WI38 (cell line): ENCODE data around the gene PDPK1.

Source experiments
- H3K4me3 ChIP-seq: 2 replicates; pipeline ENCODE4 v1.5.1; 2011; ENCODE audit warnings: low read depth, mild to moderate bottlenecking, control low read depth, low read length
- TF ChIP-seq, protein P1 (sequence below): IDR thresholded peaks from 2 replicates; pipeline ENCODE4 v1.5.1; 2012; ENCODE audit warnings: low read depth, mild to moderate bottlenecking, control low read depth, low read length

The PDPK1 gene

DNA sequence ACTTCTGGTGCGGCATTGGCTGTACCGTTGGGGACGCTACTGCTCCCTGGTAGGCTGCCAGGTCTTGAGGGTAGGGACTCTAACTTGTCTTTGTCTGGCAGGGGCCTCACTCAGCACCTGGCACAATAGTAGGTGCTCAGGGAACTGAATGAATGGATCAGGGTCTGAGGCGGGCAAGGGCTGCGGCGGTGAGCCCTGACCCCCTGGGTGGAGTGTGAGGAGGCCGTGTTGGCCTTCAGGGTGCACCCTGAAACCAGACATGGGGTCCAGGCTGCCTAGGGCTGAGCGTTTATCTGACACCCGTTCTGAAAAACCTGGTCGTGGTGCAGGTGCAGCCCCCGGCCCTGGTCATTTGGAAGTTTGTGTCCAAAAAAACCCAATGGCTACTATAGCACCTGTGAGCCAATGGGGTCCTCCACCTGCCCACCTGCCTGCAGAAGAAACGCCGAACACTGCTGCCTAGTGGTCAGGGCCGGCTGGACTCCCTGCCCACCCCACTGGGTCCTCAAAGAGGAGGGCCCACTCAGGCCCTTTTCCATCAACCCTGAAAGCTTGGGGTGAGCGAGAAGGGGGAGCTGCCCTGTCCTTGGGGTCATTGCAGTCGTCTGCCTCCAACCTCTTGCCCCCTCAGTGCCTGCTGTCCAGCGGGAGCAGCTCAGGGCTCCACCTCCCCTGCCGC lies 29.0 kb upstream of the PDPK1 start:
- TF ChIP-seq, protein P1, sequence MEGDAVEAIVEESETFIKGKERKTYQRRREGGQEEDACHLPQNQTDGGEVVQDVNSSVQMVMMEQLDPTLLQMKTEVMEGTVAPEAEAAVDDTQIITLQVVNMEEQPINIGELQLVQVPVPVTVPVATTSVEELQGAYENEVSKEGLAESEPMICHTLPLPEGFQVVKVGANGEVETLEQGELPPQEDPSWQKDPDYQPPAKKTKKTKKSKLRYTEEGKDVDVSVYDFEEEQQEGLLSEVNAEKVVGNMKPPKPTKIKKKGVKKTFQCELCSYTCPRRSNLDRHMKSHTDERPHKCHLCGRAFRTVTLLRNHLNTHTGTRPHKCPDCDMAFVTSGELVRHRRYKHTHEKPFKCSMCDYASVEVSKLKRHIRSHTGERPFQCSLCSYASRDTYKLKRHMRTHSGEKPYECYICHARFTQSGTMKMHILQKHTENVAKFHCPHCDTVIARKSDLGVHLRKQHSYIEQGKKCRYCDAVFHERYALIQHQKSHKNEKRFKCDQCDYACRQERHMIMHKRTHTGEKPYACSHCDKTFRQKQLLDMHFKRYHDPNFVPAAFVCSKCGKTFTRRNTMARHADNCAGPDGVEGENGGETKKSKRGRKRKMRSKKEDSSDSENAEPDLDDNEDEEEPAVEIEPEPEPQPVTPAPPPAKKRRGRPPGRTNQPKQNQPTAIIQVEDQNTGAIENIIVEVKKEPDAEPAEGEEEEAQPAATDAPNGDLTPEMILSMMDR, result no peak
- H3K4me3 ChIP-seq, result no peak overlapping the region

DNA sequence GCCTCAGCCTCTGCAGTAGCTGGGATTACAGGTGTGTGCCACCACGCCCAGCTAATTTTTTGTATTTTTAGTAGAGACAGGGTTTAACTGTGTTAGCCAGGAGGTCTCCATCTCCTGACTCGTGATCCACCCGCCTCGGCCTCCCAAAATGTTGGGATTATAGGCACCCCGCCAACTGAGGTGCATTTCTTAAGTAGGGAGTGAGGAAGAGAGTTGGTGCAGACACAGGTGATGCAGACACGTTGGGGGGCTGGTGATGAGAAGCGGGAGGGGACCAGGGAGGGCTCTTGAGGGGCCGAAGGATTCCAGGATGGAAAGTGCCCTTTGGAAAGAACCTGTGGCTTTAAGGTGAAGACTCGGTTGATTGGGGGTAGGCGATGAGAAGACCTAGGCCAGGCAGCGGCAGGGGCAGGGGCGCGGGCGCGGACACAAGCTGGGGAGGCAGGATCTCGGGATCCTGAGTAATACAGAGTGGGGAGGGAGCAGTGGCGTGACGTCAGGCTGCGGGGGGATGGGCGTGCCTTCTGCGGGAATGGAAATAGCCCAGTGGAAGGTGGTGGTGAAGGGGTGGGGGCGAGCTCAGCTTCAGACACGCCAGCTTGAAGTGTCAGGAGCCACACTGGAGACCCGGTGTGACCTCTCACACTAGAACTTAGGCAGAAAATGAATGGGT lies 26.6 kb upstream of the PDPK1 start:
- TF ChIP-seq, protein P1, result no peak
- H3K4me3 ChIP-seq, result peak overlapping the region; percentile 16; the same call in 1 of the 2 replicates

DNA sequence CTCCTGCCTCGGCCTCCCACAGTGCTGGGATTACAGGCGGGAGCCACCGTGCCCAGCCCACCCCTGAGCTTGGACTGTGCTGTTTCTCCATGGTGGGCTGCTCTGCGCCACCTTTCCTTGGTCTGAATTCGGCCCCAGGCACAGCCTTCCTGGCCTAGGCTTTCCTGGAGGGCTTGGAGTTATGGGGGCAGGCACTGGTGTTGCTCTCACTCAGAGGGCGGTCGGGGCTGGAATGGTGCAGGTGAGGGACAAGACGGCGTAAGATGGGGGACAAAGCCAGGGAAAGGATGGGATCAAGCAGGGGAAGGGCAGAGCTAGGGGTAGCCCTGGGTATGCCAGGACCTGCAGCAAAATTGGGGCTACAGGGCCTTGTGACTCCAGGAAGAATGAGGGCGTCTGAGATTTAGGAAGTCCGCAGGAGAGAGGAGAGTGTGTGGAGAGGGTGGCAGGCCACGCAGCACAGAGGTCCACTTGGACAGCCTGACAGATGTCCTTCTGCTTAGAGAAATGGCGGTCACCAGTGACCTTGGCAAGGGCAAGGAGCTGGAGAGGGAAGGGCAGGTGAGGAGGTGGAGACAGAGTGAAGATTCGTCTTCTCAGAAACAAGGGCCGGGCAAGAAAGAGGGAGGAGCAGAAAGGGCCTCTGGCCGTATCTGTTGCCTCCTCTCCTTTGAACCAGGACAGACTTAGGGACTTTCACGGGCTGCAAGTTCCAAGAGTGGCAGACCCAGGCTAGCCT lies 25.7 kb upstream of the PDPK1 start:
- TF ChIP-seq, protein P1, result no peak
- no peak overlapping the region for H3K4me3 ChIP-seq

DNA sequence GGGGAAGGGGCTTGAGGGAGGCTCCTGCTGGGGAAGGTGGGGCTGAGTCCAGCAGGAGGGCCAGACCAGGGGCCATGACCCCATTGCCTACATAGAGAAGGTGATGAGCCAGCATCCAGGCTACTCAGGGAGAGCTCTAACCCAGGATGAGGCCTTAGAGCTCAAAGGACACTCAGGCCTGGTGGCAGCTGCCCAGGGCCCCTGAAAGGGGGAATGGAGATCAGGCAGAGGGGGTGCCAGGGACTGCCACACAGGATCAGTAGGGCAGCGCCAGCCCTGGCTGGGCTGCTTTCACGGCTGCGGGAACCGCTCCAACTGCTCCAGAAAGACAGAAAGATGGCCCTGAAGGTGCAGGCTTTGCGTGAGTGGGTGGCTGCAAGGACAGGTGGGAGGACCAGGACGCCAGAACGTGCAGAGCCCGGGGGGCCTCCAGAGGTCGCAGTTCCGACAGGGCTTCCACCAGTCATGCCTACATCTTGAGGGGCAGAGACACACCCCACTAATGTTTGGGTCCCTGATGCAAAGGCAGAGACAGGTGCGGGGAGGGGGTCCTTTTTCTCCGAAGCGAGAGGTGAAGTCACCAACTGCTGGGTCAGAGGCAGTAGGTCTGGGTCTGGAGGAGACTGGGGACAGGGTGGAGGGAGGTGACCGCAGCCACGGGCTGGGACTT lies 25.0 kb upstream of the PDPK1 start:
- peak overlapping the region; percentile 92 for H3K4me3 ChIP-seq
- TF ChIP-seq, protein P1, result no peak

DNA sequence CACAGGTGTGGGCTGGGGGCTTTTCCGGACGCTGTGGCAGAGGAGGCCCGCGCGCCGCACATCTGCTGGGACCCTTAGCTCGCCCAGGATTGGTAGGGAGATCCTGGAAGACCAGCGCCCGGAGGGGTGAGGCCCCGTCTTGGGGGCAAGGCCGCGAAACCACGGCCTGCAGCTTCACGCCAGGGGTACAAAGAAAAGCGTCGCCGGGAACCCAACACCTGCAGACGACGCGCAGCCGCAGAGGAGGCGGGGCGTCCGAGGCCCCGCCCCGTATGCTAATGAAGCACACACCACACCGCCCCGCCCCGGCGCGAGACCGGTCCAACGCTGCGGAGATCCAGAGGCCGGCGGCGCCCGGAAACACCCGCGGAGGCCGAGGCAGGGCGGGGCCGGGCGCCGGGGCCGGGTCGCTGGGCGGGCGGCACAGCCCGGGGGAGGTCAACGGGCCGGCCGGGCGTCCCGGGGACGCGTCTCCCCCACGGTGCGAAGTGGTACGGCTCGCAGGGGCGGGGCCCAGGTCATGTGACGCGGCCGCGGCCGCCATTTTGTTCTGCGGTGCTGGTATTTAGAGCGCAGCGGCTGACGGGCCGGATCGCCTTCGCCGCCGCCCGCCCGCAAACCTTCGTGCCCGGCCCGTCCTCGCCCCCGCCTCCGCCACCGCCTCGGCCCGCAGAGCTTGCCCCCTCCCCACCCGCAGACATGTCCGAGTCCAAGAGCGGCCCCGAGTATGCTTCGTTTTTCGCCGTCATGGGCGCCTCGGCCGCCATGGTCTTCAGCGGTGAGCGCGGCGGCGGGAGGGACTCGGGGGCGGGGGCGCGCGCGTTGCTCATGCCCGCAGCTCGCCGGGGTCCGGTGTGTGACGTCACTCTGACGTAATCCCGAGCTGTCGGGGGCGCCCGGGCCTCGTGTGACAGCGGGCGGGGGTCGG lies 24.2 kb upstream of the PDPK1 start, which contains the start of gene ATP6V0C:
Gene ATP6V0C (plus strand): TSS at position 548 of the 928 bp plus-strand sequence. CDS start 152 bp downstream, at position 700.
- peak within 1 kb of the TSS; percentile 92 for H3K4me3 ChIP-seq
- TF ChIP-seq, protein P1, result no peak
